Measurements from ENCODE around the gene ZDHHC5.
A peak's percentile ranks its signal among the peaks of the same experiment; 100 is the strongest.

ZDHHC5 gene

DNA sequence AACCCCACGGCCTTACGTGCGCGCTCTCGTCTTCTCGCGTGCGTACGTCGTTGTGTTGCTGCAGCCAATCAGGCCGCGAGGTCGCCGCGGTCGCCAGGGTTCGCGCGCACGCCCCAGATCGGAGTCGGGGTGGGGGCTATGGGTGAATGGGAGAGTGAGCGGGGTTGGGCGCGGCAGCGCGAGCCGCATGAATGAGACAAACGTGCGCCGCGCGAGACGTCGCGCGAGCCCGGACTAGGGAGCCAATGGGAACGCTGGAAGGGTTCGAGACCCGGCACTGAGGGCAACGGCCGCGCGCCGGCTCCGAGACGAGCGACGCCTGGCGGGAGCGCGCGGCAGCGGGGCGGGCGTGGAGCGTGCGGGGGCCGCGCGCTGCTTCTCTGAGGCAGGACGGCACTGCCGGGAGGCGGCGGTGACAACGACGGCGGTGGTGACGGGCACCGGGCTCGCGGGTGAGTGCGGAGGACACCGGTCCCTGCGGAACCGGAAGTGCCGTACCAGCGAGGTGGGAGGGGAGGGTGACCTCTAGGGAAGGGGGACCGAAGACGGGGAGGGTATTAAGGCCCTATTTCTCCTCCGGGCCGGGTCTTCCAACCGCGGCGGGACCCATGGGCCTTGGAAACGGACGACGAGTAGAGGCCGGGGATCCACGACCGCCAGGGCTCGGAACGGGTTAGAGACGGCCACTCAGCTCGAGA lies at the start of gene ZDHHC5:
TSS of gene ZDHHC5 (plus strand) at position 379 of the 698 bp plus-strand sequence. CDS start 4,977 bp downstream, outside the sequence.
- peak; percentile 91 to 92 for ATAC-seq

DNA sequence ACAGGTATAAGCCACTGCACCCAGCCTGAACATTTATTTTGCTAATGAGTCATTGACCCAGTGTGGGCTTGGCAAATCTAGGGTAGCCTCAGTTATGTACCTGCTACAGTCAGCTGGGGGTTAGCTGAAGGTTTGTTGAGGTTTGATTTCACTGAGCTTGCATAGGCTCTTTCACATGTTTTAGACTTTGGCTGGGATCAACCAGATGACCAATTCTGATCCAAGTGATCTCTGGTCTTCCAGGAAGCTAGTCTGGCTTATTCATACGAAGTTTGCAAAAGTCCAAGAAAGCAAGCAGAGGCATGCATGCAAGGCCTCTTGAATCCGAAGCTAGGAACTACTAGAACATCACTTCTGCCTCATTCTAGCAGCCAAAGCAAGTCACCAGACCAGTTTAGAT lies 49.5 kb upstream of the ZDHHC5 start:
- no peak for ATAC-seq

GRCh38 chr11:57619331-57619730 lies 48.6 kb upstream of the ZDHHC5 start:
- no peak for ATAC-seq

- no peak for ATAC-seq
These were observed 47.4 kb upstream of the ZDHHC5 start for GRCh38 chr11:57620467-57620866.

GRCh38 chr11:57622263-57622662 lies 45.7 kb upstream of the ZDHHC5 start:
- no peak for ATAC-seq

DNA sequence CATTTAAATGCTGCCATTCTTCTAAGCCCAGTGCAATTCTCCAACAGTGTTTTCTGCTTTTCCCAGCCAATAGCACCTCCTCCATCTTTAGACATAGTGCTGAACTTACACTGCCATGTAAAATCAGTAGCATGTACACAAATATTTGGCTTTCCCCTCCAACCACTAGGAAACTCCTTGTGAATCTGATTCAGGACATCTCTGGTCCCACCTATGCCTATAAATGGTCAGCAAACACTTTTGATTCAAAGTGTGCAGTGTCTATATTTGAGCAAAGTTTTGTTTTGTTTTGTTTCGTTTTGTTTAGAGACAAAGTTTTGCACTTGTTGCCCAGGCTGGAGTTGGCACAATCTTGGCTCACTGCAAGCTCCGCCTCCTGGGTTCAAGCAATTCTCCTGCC lies 43.0 kb upstream of the ZDHHC5 start:
- ATAC-seq, result no peak

GRCh38 chr11:57626895-57627294 lies 41.0 kb upstream of the ZDHHC5 start:
- ATAC-seq, result no peak

GRCh38 chr11:57630171-57630570 lies 37.7 kb upstream of the ZDHHC5 start:
- no peak for ATAC-seq

GRCh38 chr11:57632116-57632515 lies 35.8 kb upstream of the ZDHHC5 start:
- ATAC-seq, result no peak

DNA sequence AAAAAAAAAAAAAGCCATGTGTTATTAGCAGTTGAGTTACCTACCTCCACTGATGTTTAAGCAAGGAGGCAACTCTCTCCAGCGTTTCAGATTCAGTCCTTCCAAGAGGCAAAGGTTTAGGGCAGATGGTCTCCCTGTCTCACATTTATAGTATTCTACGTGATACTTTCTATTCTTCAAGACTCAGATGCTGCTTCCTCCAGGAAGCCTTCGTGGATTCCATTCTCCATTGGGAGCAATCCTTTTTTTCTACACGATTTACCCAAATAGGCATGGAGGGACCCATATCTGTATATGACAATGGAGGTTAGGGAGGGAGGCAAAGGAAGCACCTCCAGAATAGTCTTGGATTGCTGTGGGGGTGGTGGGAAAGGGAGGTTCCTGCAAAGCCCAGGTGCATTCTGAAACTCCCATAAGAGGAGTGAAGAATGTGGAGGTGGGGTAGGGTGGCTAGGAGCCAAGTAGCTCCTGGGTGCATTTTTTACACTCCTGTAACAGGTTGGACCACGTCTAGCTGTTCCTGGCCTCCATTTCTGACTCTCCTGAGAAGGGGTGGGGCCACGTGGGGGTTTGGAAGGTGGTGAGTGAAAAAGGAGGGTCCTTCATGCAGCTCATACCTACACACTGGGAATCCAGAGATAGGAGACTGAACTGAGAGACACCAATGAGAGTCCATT lies 34.4 kb upstream of the ZDHHC5 start:
- ATAC-seq, result no peak

DNA sequence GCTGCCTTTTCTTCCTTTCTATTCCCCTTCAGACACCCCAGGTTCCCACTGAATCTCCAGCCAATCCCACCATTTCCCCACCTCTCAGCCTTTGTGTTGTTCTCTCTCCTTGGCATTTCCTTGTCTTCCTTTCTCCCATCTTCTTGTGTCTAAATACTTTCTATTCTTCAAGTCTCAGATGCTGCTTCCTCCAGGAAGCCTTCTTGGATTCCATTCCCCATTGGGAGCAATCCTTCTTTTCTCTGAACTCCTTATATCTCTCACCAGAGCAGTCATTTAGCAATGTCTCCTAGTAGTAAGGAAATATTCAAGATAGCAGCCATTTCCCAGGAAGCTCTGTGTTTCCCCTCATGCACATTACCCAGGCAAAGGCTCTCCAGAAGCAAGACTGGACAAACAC lies 33.6 kb upstream of the ZDHHC5 start:
- ATAC-seq, result no peak

- no peak for ATAC-seq
These were observed 32.7 kb upstream of the ZDHHC5 start for GRCh38 chr11:57635246-57635645.

DNA sequence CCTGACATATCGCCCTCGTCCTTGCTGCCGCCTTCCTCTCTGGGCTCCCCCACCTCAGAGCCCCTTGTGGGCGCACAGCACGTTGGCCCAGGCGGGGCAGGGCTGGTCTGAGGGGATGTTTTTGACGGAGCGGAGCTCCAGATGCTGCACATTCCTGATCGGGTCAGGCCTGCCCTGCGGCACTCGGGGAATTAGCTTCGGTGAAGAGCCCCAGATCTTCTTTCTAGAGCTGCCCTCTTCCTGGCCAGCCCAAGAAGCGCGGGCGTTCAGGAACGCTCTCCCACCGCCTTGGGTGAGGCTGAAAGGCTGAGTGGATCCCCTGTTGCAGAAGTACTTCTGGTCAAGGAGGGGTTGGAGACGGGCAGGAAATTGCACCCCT lies 30.3 kb upstream of the ZDHHC5 start:
- no peak for ATAC-seq

GRCh38 chr11:57638005-57638781 lies 29.7 kb upstream of the ZDHHC5 start:
- ATAC-seq, result peak; percentile 28 to 36

DNA sequence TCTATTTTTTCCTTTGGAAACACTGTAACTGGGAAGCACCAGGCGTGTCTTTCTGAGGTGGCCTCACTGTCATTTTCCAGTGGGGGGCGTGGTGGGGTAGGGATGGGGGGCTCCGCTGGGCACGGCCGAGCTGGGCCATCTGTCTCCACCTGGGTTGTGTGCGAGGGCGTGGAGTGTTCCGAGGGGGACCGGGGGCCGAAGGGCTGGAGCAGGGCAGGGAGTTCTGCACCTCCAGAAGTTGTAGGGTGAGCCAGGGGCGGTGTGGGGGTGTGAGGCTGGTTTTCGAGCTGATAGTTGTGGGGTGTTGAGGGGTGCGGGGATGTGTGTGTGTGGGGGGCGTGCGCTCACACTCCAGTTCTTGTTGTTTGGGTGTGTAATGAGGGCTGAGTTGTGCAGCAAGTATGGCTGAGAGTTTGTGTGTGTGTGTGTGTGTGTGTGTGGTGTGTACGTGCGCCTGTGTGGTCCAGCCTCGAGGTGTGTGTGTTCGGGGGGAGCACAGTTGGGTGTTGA lies 29.0 kb upstream of the ZDHHC5 start:
- ATAC-seq, result peak in 1 of 2 donors; percentile 18

DNA sequence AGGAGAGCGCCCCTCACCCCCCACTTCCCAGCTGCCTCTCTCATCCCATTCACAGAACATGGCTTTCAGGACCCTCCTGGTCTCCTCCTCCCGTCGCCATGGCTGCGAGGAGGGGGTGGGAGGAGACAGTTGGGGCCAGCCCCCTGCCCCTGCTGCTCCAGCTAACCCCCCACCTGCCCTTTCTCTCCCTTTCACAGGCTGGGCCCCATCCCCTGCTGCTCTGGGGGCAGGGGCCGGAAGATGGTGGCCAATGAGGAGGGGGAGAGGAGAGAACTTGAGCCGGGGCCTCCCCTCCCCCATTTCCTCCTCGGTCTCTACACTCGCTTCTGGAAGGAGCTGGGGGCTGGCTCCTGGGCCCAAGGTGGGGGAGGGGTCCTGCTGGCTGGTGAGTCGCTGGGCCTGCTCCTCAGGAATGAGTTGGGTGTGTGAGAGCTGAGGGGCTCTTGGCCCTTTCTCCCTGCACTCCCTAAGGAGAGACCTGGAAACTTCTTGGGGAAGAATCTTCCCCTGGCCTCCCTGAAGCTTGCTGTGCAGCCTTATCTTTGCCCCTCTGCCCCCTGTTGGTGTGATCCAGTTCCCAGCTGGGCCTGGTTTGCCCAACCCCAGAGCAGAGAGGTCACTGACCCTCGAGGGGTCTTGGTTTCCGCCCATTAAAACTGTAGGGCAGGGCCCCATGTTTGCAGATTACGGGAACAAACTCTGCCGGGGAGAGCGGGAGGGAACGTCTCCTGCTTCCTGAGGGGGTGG lies 28.4 kb upstream of the ZDHHC5 start:
- ATAC-seq, result no peak

DNA sequence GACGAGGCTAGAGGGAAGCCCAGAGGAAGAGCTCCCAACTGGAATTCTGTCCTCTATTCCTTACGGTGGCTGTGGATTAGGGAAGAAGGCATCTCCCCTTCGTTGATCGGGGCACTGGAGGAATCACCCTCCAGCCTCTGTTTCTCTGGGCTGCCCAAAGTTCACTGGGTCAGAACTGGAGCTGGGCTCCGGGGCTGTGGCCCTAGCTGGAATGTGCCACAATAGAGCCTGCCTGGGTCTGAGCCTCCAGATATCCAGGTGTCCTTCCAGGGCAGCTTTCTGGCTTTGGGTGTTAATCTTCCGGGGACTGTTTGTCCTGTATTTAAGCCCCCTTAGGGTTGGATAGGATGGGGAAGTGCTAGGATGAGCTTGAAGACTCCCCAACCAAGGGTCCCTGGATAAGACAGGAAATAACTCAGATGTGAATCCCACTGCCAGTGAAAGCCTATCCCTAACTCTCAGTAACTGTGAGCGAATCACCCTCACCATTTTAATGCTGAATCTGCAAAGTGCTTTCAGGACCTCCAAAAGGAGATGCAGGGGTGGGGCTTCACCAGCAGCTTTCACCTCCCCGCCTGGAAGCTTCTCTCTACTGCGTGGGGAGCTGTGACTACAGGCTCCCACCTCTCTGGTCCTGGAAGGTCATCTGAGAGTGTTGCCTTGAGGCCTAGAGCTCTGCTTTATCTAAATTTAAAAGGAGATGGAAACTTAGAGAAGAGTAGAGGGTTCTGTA lies 27.7 kb upstream of the ZDHHC5 start:
- ATAC-seq, result no peak

DNA sequence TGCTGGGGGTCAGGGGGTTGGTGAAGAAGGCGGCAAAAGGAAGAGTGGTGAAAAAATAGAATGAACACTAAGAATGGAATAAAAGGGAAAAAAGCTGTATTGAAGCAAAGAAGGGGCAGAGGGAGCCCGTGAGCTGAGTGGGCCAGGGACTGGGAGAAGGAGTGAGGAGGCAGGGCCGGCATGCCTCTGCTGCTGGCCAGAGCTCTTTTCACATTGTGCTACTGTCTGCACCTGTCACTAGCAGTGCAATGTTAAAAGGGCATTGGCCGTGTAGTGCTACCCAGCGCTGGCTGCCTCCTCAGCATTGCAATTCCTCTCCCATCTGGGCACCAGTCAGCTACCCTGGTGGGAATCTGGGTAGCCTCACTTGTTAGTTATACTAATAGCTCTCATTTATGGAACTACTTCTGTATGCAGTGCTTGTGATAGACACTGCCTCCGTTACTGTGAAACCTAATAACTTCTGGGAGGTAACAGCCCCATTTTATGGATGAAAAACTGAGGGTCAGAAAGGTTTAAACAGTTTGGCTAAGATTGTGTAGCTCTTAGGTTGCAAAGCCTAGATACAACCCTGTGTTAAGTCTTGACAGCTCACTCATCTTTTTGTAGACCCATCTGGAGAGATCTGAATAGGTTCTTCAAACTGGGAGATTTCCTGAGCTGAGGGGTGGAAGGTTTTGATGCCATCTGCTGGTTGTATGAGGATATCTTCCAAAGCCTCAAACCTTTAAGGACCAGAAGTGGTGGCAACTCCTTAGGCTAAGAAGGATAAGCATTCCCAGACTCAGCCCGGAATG lies 26.7 kb upstream of the ZDHHC5 start:
- ATAC-seq, result peak in 1 of 2 donors; percentile 24

GRCh38 chr11:57643802-57644201 lies 24.1 kb upstream of the ZDHHC5 start:
- ATAC-seq, result no peak

- ATAC-seq, result peak; percentile 85 to 87
These were observed 22.9 kb upstream of the ZDHHC5 start for GRCh38 chr11:57644748-57645688.

All from activated CD4-positive, CD25-positive, alpha-beta regulatory T cell treated with anti-CD3 and anti-CD28 coated beads, Interleukin-2, amount 50 U/mL, for 24 hours (primary cell).